DMS114 treated with DMSO at 0.1 percent for 48 hours (cell line): ENCODE results near the gene NPHP4.

Source experiments
- DNase-seq: peaks from one replicate; lab custom pipeline; 2025; ENCODE audit not compliant: unreplicated experiment; lab: John Stamatoyannopoulos, UW

NPHP4 gene

GRCh38 chr1:5951846-5952410, 40.3 kb downstream of the NPHP4 start:
- DNase-seq = no peak

GRCh38 chr1:5950994-5951785, 41.0 kb downstream of the NPHP4 start:
- no peak for DNase-seq

- DNase-seq = no peak
Observed at GRCh38 chr1:5950201-5950895, 41.9 kb downstream of the NPHP4 start.

- DNase-seq = no peak
Observed at GRCh38 chr1:5949761-5950100, 42.5 kb downstream of the NPHP4 start.

- no peak for DNase-seq
Observed at GRCh38 chr1:5949085-5949760, 43.0 kb downstream of the NPHP4 start.

- DNase-seq = no peak
Observed at GRCh38 chr1:5948681-5949005, 43.6 kb downstream of the NPHP4 start.

GRCh38 chr1:5947978-5948680, 44.1 kb downstream of the NPHP4 start:
- no peak for DNase-seq

- DNase-seq = no peak
Observed at GRCh38 chr1:5947071-5947821, 45.0 kb downstream of the NPHP4 start.

- DNase-seq = no peak
Observed at GRCh38 chr1:5945445-5945844, 46.8 kb downstream of the NPHP4 start.

- DNase-seq = no peak
Observed at GRCh38 chr1:5944843-5945167, 47.4 kb downstream of the NPHP4 start.

GRCh38 chr1:5944154-5944842, 47.9 kb downstream of the NPHP4 start:
- DNase-seq = no peak

- DNase-seq = no peak
Observed at GRCh38 chr1:5943343-5944124, 48.7 kb downstream of the NPHP4 start.

- no peak for DNase-seq
Observed at GRCh38 chr1:5941671-5942070, 50.6 kb downstream of the NPHP4 start.

- DNase-seq = no peak
Observed at GRCh38 chr1:5940723-5941407, 51.4 kb downstream of the NPHP4 start.

GRCh38 chr1:5939271-5940170, 52.7 kb downstream of the NPHP4 start:
- no peak for DNase-seq

GRCh38 chr1:5938101-5938646, 54.1 kb downstream of the NPHP4 start:
- no peak for DNase-seq

GRCh38 chr1:5937373-5937857, 54.8 kb downstream of the NPHP4 start:
- no peak for DNase-seq
